Retina (tissue), 1 donor: ENCODE measurements around the gene SERINC3.

Experiments
- DNase-seq: peaks from one replicate; pipeline ENCODE4 v3.0.0-alpha.2; 2016

Gene SERINC3

DNA sequence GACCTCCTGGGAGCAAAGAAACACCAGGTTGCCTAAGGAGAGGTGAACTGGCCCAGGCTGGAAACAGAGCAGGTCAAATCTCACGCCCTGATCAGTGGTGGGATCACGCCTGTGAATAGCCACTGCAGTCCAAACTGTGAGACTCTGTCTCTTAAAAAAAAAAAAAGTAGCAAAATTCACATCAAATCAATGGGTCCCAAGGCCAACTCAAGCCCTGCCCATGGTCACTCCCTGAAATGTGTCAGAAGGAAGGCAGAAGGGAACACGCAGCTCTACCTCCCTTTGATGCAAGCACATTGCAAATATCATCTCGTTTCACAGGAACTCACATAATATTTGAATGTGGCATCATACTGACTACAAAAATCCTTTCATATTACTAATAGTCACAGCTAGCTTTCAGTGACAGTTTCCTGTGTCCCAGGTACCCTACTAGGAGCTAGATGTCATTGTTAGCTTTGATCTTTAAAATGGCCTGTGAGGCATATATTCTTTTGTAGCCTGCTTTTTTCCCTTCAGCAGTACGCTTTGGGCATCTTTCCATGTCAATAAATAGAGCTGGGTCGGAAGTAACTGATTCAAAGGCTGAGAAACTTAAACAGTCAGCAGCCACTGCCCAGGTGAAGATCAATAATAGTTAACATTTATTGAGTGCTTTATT is 60.6 kb downstream of the SERINC3 start:
- no peak for DNase-seq

DNA sequence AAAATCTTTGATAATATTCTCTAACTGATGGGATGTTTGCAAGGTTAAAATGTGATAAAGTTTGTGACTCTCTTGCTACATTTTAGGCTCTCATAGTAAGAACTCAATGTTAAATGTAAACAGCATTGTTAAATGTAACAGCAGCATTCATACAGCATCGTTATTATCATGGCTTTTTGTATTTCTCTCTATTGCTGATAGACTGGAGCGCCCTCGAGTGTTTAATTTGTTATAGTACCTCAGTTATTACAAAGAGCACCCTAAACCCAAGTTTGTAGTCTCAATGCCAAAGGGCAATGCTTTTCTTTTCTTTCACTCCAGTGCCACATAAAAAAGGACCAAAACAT is 61.1 kb downstream of the SERINC3 start:
- DNase-seq: no peak

DNA sequence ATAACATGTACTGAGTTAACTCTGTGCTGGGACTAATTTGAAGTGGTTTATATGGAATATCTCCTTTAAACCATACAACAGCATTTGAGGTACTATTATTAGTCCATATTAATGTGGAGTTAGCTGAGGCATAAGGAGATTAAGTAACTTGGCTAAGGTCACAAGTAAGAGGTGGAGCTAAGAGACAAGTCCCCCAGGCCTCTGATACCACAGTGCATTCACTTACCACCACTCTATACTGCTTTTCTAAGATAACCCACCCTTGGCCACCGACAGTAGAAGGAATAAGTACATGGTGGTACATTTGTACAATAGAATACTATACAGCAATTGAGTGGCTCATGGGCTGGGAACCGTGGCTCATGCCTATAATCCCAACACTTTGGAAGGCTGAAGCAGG is 62.6 kb downstream of the SERINC3 start:
- DNase-seq: no peak

DNA sequence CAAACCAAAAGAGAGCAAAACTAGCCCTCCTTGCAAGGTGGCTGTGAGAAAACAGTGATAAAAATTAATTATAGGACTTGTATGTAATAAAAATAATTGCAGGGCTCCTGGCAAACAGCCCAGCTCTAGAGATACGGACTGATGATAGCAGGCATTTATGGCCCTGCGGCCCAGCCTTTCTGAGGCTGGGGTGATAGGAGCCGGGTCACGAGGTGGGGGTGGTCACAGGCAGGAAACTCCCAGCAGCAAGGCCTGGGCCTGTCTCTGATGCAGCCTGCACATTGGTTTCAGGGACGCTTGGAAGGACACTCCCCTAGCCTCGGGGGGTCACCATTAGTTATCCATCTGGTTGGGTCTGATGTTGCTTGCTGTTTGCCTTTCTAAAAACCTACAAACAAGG is 64.9 kb downstream of the SERINC3 start:
- no peak for DNase-seq

DNA sequence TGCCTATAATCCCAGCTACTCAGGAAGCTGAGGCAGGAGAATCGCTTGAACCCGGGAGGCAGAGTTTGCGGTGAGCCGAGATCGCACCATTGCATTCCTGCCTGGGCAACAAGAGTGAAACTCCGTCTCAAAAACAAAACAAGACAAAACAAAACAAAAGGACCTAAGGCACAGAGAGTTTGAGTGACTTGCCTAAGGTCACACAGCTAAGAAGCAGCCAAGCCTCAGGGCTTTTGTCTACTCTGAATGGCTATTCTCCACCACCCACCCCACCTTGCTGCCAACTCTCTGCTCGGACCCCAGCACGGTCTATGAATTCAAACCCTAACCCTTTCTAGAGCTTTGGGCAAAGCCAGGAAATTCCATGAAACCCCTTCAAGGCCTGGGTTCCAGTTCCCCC is 65.3 kb downstream of the SERINC3 start:
- no peak for DNase-seq

DNA sequence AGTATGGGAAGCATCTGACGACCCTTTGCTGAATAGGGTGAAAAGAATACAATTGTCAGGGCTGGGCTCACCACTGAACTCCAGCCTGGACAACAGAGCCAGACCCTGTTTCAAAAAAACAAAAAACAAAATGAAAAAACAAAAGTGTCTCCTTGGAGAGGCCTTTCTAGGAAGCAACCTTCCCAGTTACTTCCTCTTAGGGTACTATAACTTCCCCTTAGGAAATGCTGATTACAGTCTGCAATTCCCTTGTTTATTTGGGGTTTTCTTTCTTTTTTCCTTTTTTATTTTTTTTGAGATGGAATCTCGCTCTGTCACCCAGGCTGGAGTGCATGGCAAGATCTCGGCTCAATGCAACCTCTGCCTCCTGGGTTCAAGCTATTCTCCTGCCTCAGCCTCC is 66.7 kb downstream of the SERINC3 start:
- DNase-seq: no peak

DNA sequence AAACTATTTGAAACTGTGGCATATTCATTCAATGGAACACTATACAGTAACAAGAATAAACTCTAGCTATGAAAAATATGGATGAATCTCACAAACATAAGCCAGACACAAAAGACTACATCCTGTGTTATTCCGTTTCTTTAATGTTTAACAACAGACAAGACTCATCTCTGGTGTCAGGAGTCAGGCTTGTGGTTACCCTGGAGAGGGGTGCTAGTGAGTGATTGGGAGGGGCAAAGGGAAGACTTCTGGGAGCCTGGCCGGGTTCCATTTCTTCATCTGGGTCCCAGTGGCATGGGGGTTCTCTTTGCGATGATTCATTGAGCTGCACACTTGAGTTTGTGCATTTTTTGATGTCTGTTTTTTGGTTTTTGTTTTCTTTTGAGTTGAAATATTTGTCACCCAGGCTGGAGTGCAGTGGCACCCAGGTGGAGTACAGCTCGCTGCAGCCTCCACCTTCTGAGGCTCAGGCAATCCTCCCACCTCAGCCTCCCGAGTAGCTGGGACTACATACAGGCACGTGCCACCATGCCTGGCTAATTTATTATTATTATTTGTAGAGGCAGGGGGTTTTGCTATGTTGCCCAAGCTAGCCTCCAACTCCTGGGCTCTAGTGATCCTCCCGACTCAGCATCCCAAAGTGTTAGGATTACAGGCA is 67.4 kb downstream of the SERINC3 start:
- no peak for DNase-seq

DNA sequence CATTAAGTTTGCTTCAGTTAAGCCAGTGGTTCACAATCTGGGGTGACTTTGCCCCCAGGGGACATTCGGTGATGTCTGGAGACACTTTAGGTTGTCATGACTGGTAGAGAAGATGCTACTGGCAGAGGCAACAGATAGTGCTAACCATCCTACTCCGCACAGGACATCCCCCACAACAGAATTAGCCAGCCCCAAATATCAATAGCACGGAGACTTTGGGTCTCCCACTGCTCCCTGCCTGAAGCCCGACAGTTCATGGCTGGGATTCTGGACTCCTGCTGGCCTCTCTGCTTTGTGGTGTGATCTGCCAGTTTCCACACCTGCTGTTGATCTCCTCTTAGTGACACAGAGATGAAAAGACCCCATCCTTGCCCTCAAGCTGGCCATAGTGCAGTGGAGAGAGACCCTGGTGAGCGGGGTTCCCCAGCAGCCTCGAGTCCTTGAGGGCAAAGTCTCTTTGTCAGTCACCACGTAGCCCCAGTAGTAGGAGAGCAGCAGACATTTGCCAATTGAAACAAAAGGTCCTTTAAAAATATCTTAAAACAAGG is 70.9 kb downstream of the SERINC3 start:
- DNase-seq: no peak

DNA sequence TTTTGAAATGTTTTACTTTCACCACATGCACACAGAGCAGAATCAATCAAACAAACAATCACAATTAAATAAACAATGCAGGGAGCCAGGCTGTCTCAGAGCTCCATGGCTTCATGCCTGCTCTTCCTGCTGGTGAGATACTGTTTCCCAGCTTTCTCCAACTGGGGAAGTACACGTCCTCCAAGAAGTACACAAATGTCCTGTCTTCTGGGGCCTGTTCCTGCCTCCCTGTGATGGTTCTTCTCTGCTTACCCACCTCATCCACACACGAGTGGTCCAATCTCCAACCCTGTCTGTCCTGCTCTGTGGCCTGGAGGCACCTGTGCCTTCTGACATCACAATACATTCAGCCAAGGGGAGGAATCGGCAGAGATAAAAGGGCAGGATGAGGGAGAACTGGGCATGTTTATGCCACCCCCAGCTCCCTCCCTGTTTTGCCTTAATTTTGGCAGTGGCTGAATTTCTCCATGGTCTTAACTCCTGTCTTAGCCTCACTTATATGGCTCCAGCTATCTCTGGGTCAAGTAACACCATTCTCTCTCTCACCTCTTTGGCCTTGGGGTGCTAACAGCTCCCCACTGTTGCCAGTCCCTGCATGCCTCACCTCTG is 71.5 kb downstream of the SERINC3 start:
- DNase-seq: no peak

DNA sequence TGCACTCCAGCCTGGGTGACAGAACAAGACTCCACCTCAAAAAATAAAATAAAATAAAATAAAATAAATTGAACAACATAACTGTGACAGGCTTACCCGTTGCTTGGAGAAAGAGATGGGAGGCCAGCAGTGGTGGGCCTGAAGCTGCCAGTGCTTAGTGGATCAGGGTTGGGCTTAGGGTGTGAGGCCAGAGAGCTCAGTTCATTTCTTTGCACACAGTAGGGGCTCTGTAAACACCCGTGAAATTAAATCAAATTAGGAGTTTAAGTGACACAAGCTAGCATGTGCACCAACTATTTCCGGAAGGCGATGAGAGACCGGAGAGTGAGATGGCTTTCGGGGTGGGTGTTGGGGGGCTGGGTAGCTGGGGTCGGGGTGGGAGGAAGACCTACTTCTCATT is 72.0 kb downstream of the SERINC3 start:
- DNase-seq: no peak

DNA sequence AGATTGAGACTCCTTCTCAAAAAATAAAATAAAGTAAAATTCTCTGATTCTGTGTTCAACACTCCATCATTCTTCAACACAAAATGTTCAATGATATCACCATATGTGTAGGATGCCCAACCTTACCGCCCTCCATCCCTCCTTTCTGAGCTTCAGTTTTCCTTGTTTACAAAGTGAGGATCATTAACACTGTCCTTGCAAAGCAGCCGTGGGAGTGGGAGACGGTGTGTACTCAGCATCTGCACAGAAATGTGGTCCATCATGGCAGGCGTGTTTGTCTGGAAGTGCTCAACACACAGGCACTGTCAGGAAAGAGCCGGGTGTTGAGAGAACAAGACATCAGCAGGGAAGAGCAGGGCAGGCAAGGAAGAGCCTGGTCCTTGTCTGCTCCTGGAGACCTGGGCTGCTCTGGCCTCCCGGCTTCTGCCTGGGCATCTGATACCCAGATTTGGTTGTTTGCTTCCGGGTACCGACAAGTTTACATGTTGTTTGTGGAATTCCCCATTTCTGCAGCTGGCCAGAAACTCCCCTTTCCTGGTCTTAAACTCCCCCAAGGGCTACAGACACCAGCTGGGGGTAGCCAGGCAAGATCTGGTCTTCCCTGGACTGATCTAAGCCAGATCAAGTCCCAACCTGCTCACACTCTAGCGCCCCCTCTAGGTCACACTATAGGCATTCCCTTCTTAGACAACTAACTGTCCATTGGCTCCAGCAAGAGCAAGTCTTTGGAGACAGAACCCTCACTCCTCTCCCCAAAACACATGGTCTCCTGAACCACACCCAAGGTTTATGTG is 72.9 kb downstream of the SERINC3 start:
- no peak for DNase-seq

DNA sequence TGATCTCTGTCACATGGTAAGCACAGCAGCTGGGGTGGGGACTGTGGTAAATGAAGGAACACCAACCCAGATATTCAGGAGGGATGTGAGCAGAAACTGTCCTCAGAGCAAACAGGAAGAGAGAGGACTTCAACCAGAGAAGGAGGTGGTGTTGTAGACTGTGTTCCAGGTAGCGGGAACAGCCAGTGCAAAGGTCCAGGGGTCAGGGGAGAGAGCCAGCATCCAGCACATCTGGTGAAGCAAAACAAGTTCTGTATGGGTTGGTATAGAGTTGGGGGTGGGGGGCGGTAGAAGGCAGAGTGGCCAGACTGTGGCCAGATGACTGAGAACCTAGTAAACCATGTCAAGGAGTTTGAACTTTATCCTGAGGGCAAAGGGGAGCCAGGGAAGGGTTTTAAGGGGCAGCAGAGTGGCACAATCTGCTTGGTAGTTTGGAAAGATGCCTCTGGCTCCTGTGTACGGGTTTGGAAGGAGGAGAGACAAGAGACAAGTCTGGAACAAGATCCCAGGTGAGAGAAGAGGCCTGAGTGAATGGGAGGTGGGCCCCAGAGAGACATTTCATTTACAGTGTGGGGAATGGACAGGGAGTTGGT is 73.9 kb downstream of the SERINC3 start:
- DNase-seq: no peak
